GM21423 (cell line): ENCODE data around the gene CNFN.

Source experiments
- ATAC-seq: cut with Tn5 transposase; IDR thresholded peaks from one replicate; pipeline ENCODE4 v1.9.1; 2021; ENCODE audit warnings: mild to moderate bottlenecking, moderate library complexity; ENCODE audit not compliant: unreplicated experiment

CNFN gene

DNA sequence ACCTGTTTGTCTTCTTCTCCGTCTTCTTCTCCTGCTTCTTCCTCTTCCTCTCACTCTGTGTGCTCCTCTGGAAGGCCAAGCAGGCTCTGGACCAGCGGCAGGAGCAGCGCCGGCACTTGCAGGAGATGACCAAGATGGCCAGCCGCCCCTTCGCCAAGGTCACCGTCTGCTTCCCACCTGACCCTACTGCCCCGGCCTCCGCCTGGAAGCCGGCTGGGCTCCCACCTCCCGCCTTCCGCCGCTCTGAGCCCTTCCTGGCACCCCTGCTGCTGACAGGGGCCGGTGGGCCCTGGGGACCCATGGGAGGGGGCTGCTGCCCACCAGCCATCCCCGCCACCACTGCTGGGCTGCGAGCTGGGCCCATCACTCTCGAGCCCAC, 13.9 kb downstream of the CNFN start:
- no peak for ATAC-seq

DNA sequence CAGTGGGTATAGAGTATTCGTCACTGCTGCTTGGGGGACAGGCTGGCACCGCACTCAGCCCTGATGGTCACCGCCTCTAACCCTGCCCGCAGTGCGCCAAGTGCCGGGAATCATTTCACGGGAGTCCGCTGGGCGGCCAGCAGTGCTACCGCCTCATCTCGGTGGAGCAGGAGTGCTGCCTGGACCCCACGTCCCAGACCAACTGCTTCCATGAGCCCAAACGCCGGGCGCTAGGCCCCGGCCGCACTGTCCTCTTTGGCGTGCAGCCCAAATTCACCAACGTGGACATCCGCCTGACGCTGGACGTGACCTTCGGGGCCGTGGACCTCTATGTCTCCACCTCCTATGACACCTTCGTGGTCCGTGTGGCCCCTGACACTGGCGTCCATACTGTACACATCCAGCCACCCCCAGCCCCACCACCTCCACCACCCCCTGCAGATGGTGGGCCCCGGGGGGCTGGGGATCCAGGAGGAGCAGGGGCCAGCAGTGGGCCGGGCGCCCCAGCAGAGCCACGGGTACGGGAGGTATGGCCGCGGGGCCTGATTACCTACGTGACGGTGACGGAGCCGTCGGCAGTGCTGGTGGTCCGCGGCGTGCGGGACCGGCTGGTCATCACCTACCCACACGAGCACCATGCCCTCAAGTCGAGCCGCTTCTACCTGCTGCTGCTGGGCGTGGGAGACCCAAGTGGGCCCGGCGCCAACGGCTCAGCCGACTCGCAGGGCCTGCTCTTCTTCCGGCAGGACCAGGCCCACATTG, 14.5 kb downstream of the CNFN start:
- no peak for ATAC-seq

DNA sequence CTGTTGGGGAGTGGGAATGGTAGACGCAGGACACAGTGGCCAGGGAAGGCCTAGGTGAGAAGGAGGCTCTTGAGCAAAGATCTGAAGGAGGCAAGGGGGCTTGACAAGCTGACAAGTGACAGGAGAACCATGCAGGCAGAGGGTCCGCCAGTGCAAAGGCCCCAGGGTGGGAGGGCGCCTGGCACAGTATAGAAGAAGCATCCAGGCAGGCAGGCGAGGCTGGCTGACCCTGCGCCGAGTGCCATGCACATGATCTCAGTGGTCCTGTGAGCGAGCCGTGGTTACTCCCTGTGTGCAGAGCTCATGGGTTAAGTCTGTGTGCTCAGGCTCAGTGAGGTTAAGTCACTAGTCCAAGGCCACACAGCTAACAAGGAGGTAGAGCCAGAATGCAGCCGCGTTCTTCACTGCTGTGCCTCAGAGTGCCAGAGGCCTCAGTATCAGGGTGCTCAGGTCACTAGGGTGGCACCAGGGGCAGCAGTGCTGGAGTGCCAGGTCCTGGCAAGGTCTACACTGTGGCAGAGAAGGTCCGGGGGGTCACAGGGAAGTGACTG, 15.2 kb downstream of the CNFN start:
- ATAC-seq = no peak

DNA sequence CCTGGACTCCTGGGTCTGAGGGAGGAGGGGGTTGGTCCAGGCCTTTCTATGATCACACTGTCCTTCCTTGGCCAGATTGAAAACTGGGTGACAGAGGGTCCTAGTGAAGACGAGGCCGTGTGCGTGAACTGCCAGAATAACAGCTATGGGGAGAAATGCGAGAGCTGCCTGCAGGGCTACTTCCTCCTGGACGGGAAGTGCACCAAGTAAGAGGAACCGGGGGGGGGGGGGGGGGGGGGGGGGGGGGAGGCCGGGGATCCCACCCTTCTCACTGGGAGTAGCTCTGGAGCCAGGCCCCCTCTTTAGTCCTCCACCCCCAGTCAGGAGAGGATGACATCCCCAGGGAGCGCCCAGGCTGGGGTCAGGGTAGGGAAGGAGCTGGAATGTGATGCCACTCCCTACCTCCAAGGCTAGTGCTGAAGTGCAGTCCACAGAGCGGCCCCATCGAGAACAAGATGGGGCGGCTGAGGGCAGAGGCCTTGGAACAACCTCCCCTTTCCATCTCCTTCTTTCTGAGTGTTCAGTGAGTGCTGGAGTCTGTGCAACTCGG, 19.4 kb downstream of the CNFN start:
- ATAC-seq = no peak

DNA sequence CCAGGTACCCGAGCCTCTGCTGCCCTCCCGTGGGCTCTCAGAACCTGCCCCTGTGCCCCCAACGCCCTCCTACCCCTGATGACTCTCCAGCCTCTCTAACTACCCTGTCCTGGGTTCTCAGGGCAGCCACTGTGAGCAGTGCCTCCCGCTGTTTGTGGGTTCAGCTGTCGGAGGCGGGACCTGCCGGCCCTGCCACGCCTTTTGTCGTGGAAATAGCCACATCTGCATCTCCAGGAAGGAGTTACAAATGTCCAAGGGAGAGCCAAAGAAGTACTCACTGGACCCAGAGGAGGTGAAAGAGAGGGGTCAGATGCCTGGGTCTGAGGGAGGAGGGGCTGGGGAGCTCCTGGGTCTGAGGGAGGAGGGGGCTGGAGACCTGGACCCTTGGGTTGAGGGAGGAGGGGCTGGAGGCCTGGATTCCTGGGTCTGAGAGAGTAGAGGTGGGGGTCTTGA, 20.0 kb downstream of the CNFN start:
- ATAC-seq = no peak

DNA sequence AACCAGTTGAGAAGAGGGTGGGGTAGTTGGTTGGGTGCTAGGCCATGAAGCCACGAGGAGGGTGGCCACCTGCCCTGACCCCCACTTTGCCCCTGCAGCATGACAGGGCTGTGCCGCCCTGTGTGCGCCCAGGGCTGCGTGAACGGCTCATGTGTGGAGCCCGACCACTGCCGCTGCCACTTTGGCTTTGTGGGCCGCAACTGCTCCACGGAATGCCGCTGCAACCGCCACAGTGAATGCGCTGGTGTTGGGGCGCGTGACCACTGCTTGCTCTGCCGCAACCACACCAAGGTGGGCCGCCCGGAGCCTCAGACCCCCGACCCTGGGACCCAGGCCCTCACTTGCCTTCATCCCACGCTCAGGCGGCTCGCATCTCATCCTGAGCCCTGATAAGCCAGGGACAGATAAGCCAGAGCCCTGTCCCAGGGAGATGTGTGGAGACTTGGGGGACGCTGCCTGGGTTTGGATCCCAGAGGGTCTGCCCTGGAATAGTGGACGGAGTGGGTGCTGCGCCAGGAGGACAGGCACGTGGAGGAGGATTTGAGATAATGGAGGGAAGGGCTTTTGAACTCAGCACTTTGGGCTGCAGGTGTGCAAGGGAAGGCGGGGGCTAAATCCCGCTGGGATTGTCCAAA, 20.5 kb downstream of the CNFN start:
- no peak for ATAC-seq

DNA sequence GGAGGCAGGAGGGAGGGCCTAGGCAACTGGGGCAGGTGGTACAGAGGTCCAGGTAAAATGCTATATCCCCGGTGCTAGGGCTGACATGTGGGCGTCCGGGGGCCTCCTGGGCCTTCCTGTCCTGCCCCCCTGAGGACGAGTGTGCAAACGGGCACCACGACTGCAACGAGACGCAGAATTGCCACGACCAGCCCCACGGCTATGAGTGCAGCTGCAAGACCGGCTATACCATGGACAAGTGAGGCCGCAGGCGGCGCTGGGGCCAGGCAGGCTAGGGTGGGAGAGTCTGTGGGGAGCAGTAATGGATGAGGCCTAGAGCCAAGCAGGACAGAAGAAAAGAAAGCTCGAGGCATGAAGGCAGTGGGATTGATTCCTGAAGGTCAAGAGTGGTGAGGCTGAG, 21.3 kb downstream of the CNFN start:
- ATAC-seq = no peak

DNA sequence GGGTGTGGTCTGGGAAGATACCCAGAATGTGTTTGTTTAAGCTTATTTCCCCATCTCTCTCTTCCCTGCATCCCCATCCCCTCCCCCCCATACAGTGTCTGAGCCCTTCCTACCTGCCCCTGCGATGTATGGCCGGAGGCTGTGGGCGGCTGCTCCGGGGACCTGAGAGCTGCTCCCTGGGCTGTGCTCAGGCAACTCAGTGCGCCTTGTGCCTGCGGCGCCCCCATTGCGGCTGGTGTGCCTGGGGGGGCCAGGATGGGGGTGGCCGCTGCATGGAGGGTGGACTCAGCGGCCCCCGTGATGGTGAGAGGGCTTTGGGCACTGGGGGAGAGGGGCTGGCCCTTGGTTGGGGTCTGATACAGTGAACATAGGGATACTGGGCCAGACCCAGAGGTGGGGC, 21.7 kb downstream of the CNFN start:
- ATAC-seq = no peak

DNA sequence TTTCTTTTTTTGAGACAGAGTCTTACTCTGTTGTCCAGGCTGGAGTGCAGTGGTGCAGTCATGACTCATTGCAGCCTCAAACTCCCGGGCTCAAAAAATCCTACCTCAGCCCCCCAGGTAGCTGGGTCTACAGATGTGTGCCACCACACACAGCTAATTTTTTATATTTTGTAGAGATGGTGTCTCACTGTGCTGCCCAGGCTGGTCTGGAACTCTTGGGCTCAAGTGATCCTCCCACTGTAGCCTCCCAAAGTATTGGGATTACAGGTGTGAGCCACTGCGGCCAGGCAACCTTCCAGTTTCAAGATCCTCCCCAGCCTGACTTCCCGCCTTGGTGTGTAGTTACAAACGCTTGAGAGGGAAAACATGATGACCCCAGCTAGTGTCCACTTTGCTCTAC, 22.2 kb downstream of the CNFN start:
- no peak for ATAC-seq

DNA sequence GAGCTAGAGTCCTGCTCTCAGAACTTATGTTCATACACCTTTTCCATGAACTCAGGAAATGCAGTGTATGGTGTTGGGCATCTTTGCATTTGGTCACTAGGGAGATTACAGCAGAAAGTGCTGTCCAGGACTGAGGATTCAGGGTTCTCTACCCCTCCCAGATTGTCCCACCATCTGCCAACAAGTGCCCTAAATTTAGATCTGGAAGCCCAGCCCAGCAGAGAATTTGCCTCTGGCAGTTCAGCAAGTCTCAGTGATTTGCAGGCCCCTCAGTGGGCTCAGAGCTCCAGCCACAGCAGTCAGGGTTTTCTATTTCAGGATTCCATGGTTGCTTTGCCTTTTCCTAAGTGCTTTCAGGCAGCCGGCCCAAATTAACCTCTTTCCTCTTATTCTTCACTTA, 23.4 kb downstream of the CNFN start:
- ATAC-seq = no peak

DNA sequence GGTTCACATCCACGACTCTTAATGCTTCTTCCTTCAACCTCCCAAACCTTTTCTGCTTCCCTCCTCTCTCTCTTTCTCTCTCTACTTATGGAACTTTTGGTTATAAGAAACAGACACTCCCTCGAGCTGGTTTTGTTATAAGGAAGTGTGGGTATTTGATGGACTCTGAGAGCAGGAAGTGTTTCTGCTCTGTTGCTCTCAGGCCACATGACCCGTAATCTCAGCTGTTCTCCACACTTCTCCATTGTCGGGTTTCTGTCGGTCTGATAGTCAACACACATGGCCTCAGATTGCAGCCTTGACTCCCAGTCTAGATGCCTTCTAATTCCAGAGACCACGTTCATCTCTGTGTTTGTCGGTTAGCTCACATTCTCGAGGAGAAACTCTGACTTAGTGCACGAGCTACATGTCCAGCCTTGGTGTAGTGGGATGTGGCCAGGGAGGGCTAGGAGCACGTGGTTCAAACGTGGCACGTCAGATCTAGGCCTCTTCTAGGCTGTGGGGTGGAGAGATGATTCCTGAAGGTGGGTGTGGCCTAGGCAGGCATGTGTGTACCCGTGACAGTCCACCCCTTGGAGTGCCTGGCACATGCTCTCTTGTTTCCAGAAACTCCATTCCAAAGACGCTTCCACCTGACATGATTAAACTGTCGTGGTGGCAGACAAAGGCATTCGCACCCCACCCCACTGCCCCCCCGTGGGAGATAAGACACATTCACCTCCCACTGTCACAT, 26.3 kb downstream of the CNFN start:
- no peak for ATAC-seq

DNA sequence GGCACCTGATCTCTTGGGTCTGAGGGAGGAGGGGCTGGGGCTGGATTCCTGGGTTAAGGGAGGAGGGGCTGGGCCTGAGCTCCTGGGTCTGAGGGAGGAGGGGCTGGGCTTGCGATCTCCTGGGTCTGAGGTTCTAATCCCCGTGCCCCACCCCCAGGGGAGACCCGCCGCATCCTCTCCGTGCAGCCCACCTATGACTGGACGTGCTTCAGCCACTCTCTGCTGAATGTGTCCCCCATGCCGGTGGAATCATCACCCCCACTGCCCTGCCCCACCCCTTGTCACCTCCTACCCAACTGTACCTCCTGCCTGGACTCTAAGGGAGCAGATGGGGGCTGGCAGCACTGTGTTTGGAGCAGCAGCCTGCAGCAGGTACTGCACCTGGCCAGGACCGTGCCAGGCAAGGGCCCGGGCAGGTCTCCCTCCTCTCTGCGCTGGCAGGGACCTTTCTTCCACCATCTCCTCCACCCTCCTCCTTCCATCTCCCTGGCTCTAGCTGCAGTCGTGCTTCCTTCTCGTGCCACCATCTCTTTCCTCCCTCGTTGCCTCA, 27.1 kb downstream of the CNFN start:
- no peak for ATAC-seq

DNA sequence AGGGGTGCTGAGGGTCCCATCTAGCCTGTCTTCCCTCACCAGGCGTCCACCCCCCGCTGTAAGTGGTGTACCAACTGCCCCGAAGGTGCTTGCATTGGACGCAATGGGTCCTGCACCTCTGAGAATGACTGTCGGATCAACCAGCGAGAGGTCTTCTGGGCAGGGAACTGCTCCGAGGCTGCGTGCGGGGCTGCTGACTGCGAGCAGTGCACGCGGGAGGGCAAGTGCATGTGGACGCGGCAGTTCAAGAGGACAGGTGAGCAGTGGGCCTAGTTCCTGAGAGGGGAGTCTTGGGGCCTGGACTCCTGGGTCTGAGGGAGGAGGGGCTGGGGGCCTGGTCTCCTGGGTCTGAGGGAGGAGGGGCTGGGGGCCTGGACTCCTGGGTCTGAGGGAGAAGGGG, 27.8 kb downstream of the CNFN start:
- ATAC-seq = no peak

DNA sequence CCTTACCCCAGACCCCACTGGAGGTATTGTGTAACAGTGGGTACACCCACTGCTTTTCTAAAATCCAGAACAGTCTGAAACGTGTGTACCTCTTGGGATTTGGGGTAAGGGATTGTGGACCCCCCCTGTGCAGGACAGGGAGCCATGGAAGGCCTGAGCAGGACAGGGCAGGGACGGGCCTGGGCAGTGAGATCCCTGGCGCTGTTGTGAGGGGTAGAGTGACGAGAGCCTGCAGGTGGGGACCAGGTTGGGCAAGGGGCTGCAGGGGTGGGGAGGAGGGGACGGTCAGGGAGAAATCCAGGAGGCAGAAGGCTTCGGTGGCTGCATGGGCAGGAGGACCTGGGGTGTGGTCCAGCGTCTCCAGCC, 28.6 kb downstream of the CNFN start:
- no peak for ATAC-seq

DNA sequence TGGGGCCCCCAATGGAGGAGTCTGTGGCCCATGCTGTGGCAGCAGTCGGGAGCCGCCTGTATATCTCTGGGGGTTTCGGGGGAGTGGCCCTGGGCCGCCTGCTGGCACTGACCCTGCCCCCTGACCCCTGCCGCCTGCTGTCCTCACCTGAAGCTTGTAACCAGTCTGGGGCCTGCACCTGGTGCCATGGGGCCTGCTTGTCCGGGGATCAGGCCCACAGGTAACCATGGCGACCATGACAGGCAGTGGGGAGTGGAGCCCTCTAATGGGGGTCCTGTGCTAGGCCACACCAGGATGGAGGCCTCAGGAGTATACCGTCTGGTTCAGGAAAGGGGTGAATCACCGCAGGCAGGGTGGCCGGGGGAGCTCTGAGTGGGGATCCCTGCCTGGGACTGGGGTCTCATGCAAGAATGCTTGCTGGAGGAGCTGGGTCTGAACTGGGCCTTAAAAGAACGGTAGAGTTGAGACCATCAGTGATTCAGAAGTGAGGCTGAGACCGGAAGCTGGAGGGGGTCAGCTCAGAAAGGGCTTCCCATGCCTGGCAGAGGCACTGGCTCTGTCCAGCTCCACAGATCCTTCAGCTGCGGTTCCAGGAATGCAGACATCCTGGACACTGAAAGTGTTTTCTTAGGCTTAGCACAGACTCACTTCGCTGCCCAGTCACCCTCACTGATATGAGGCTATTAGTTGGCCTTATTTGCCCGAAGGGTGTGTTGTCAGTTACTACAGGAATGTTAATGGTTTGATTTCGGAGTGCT, 29.1 kb downstream of the CNFN start:
- ATAC-seq = no peak

DNA sequence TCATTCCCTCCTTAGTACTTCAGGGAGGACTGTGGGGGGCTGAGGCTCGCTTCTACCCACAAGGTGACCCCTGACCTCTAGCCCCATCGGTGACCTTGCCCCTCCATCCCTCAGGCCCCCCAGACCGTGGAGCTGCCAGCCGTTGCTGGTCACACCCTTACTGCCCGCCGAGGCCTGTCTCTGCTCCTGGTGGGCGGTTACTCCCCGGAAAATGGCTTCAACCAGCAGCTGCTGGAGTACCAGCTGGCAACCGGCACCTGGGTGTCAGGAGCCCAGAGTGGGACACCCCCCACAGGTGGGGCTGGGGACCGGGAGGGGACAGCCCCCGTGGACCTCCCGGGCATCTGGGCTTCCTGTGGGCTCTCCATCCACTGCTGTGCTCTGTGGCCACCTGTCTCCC, 32.8 kb downstream of the CNFN start:
- no peak for ATAC-seq

DNA sequence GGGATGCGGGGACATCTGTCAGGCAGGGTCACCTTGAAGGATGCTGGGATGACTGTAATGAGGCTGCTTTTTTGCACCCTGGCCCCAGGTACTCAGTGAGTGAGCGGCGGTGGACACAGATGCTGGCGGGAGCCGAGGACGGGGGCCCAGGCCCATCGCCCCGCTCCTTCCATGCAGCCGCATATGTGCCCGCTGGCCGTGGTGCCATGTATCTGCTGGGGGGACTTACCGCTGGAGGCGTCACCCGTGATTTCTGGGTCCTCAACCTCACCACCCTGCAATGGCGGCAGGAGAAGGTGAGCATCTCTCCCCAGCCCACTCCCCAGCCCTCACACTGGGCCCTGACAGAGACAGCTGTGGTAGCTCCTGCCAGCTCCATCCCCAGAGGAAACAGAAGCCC, 33.4 kb downstream of the CNFN start:
- ATAC-seq = no peak

DNA sequence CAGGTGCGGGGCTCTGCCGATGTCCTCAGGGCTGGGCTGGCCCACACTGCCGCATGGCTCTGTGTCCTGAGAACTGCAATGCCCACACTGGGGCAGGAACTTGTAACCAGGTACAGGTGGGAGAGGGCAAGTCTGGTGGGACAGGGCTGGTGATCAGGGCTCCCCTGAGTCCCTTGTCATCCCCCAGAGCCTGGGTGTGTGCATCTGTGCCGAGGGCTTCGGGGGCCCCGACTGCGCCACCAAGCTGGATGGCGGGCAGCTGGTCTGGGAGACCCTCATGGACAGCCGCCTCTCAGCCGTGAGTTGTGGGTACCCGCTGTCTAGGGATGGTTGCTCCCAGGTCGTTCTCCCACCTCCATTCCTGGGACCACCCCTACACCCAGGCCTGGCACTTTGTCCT, 34.2 kb downstream of the CNFN start:
- ATAC-seq = no peak

DNA sequence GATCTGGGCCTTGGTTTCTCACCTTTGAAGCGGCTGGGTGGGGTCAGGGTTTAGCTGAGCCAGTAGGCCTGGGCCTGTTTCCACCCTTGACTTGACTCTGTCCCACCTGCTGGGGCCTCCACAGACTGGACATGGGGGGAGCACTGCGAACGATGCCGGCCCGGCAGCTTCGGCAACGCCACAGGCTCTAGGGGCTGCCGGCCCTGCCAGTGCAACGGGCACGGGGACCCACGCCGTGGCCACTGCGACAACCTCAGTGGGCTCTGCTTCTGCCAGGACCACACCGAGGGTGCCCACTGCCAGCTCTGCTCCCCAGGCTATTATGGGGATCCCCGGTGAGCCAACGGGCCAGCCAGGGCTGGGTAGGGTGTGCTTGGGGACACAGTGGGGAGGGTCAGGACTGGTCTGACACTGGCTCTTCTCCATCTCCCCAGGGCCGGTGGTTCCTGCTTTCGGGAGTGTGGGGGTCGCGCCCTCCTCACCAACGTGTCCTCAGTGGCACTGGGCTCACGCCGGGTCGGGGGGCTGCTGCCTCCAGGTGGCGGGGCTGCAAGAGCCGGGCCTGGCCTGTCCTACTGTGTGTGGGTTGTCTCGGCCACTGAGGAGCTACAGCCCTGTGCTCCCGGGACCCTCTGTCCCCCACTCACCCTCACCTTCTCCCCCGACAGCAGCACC, 36.6 kb downstream of the CNFN start:
- no peak for ATAC-seq
